ENCODE data around the gene TUBB. TPM values are rescaled to one million over a fixed set of nuclear protein-coding genes. Genes with fewer than 3 reads are reported as not detected.

Gene TUBB
- total and polyA plus RNA-seq, 9 of the 15 experiments (the other 6 are each of a cell fraction or from before 2014, with no cell fraction given): 971 to 2,870 (median 1,478) TPM

DNA sequence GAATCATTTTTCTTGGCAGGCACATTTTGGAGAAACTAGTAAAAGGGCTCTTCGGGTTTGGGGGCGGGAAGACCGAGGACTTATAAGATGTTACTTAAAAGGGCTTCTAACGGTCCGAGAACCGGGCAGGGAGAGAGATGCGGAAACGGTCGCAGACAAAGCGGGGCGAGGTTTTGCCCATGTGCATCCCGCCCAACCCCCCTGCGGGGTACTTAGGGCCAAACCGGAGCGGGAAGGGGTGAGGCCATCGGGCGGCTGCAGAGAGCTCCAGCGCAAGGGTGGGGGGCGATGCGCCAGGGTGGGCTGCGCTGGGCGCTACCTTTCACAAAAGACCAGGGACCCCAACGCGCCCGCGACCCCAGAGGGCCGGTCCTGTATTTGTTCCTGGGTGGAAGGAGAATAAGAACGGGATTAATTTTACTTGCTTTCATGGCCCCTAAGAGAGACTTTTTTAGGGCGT lies 616 bp downstream of the TUBB start (continued):
- TF ChIP-seq, protein P1, sequence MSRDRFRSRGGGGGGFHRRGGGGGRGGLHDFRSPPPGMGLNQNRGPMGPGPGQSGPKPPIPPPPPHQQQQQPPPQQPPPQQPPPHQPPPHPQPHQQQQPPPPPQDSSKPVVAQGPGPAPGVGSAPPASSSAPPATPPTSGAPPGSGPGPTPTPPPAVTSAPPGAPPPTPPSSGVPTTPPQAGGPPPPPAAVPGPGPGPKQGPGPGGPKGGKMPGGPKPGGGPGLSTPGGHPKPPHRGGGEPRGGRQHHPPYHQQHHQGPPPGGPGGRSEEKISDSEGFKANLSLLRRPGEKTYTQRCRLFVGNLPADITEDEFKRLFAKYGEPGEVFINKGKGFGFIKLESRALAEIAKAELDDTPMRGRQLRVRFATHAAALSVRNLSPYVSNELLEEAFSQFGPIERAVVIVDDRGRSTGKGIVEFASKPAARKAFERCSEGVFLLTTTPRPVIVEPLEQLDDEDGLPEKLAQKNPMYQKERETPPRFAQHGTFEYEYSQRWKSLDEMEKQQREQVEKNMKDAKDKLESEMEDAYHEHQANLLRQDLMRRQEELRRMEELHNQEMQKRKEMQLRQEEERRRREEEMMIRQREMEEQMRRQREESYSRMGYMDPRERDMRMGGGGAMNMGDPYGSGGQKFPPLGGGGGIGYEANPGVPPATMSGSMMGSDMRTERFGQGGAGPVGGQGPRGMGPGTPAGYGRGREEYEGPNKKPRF (IDR thresholded peaks at IDR 0.05; ENCODE audit: low read depth, low read length): no peak
- TF ChIP-seq SLC30A9 (CRISPR knock-in tag; IDR thresholded peaks at IDR 0.05): no peak
- no peak for TF ChIP-seq ZNF316 (IDR thresholded peaks at IDR 0.05)
- TF ChIP-seq, protein P2, sequence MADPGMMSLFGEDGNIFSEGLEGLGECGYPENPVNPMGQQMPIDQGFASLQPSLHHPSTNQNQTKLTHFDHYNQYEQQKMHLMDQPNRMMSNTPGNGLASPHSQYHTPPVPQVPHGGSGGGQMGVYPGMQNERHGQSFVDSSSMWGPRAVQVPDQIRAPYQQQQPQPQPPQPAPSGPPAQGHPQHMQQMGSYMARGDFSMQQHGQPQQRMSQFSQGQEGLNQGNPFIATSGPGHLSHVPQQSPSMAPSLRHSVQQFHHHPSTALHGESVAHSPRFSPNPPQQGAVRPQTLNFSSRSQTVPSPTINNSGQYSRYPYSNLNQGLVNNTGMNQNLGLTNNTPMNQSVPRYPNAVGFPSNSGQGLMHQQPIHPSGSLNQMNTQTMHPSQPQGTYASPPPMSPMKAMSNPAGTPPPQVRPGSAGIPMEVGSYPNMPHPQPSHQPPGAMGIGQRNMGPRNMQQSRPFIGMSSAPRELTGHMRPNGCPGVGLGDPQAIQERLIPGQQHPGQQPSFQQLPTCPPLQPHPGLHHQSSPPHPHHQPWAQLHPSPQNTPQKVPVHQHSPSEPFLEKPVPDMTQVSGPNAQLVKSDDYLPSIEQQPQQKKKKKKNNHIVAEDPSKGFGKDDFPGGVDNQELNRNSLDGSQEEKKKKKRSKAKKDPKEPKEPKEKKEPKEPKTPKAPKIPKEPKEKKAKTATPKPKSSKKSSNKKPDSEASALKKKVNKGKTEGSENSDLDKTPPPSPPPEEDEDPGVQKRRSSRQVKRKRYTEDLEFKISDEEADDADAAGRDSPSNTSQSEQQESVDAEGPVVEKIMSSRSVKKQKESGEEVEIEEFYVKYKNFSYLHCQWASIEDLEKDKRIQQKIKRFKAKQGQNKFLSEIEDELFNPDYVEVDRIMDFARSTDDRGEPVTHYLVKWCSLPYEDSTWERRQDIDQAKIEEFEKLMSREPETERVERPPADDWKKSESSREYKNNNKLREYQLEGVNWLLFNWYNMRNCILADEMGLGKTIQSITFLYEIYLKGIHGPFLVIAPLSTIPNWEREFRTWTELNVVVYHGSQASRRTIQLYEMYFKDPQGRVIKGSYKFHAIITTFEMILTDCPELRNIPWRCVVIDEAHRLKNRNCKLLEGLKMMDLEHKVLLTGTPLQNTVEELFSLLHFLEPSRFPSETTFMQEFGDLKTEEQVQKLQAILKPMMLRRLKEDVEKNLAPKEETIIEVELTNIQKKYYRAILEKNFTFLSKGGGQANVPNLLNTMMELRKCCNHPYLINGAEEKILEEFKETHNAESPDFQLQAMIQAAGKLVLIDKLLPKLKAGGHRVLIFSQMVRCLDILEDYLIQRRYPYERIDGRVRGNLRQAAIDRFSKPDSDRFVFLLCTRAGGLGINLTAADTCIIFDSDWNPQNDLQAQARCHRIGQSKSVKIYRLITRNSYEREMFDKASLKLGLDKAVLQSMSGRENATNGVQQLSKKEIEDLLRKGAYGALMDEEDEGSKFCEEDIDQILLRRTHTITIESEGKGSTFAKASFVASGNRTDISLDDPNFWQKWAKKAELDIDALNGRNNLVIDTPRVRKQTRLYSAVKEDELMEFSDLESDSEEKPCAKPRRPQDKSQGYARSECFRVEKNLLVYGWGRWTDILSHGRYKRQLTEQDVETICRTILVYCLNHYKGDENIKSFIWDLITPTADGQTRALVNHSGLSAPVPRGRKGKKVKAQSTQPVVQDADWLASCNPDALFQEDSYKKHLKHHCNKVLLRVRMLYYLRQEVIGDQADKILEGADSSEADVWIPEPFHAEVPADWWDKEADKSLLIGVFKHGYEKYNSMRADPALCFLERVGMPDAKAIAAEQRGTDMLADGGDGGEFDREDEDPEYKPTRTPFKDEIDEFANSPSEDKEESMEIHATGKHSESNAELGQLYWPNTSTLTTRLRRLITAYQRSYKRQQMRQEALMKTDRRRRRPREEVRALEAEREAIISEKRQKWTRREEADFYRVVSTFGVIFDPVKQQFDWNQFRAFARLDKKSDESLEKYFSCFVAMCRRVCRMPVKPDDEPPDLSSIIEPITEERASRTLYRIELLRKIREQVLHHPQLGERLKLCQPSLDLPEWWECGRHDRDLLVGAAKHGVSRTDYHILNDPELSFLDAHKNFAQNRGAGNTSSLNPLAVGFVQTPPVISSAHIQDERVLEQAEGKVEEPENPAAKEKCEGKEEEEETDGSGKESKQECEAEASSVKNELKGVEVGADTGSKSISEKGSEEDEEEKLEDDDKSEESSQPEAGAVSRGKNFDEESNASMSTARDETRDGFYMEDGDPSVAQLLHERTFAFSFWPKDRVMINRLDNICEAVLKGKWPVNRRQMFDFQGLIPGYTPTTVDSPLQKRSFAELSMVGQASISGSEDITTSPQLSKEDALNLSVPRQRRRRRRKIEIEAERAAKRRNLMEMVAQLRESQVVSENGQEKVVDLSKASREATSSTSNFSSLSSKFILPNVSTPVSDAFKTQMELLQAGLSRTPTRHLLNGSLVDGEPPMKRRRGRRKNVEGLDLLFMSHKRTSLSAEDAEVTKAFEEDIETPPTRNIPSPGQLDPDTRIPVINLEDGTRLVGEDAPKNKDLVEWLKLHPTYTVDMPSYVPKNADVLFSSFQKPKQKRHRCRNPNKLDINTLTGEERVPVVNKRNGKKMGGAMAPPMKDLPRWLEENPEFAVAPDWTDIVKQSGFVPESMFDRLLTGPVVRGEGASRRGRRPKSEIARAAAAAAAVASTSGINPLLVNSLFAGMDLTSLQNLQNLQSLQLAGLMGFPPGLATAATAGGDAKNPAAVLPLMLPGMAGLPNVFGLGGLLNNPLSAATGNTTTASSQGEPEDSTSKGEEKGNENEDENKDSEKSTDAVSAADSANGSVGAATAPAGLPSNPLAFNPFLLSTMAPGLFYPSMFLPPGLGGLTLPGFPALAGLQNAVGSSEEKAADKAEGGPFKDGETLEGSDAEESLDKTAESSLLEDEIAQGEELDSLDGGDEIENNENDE (IDR thresholded peaks at IDR 0.05; ENCODE audit: low read depth, low read length): peak; percentile 5
- peak; percentile 75; the same call in 1 of the 2 replicates for TF ChIP-seq PRMT5 (CRISPR knock-in tag; IDR thresholded peaks at IDR 0.05)
- TF ChIP-seq ZBTB9 (CRISPR knock-in tag; IDR thresholded peaks at IDR 0.05): no peak; the same call in none of the 2 replicates
- TF ChIP-seq MCM3 (IDR thresholded peaks at IDR 0.05): no peak
- TF ChIP-seq, protein P3, sequence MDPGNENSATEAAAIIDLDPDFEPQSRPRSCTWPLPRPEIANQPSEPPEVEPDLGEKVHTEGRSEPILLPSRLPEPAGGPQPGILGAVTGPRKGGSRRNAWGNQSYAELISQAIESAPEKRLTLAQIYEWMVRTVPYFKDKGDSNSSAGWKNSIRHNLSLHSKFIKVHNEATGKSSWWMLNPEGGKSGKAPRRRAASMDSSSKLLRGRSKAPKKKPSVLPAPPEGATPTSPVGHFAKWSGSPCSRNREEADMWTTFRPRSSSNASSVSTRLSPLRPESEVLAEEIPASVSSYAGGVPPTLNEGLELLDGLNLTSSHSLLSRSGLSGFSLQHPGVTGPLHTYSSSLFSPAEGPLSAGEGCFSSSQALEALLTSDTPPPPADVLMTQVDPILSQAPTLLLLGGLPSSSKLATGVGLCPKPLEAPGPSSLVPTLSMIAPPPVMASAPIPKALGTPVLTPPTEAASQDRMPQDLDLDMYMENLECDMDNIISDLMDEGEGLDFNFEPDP (CRISPR knock-in tag; IDR thresholded peaks at IDR 0.05): no peak
- no peak for TF ChIP-seq EHMT2 (IDR thresholded peaks at IDR 0.05)
- TF ChIP-seq NR4A1 (CRISPR knock-in tag; IDR thresholded peaks at IDR 0.05): no peak
- TF ChIP-seq NR4A1 (tag; IDR thresholded peaks at IDR 0.05): no peak
- TF ChIP-seq ZNF444 (CRISPR knock-in tag; IDR thresholded peaks at IDR 0.05): no peak

Data from K562 (cell line).